ENCODE results near the gene TBXA2R.
"Not testable (repeated sequence)": the region's sequence is repeated elsewhere in the genome, so short reads cannot be mapped to it uniquely, and the experiment has no call there.

The TBXA2R gene

DNA sequence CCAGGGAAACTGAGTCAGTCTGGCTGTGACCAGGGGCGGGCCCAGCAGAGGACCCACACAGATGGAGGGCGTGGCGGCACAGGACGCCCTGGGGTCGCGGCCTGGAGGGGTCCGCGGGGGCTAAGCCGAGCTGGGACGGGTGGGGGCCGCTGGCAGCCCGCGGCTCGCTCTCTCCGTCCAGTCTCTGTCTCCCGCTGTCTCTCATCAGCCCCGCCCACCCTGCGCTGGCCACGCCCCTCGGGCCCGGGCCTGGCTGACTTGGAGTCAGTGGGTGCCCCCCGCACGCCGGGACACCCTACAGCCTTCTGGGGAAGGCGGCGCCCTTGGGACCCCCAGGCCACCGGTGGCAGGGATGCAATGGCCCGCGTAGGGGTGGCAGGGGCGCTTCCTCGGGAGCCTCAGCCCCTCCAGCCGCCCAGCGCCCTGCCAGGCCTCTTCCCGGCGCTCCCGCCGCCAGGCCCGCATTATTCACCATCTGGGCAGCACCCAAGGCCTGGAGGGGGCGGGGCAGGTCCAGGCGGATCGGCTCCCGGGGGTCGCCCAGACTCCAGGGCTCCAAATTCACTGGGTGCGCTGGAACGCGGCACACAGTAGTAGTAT lies at the start of gene TBXA2R:
TSS of gene TBXA2R (minus strand) at position 186 of the 600 bp plus-strand sequence. CDS start 6,241 bp downstream, outside the sequence.
- no peak for DNase-seq (ENCODE audit: low read depth, low spot score)

- DNase-seq (ENCODE audit: low read depth, low spot score): no peak
Observed at GRCh38 chr19:3656073-3656746, 49.5 kb upstream of the TBXA2R start.

DNA sequence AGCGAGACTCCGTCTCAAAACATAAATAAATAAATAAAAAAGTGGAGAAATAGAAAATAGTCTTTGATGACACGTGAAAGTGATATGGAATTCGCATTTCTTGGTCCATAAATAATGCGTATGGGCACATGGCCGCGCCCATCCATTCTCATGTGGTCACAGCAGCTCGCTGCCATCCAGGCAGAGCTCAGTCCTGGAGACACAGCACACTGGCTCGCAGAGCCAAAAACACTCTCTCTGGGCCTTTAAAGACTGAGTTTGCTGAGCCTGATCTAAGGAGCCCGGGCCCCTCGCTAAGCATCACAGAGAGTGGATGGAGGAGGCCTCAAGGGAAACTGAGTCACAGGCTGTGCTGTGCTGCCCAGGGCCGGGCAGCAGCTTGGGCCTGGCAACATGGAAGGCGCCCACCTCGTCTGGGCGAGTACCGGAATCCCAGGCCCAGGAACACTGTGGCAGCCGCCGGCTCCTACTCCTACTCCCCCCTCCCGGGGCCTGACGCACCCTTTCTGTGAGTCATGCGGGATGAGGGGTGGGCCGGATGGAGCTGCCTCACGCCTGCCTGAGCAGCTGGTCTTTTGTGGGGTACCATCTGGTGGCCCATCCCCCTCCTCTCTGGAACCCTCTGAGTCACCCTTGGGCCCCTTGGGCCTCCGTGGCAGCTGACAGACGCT lies 48.9 kb upstream of the TBXA2R start:
- DNase-seq (ENCODE audit: low read depth, low spot score): no peak

DNA sequence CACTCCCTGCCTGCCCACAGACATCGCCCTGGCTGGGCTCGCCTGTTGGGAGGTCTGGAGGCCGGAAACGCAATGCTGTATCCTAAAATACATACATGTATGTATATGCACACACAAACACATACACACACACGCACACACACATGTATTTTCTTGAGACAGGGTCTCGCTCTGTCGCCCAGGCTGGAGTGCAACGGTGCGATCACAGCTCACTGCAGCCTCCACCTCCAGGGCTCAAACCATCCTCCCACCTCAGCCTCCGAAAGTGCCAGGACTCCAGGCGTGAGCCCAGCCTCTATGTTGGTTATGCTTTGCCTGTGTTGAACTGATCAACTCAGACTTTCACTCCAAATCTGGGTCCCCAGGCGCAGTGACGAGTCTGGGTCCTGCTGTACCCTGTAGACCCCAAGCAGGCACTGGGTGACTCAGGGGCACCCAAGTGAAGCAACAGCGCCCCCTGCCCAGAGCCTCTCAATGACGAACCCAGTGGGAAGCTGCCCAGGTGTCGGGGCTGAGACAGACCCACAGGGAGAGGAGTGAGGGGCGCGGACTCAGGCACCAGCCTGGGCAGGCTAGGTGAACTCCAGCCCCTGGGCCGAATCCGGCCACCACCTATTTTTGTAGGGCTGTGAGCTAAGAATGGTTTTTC lies 47.3 kb upstream of the TBXA2R start:
- DNase-seq (ENCODE audit: low read depth, low spot score): no peak

GRCh38 chr19:3653081-3653795 lies 46.6 kb upstream of the TBXA2R start:
- no peak for DNase-seq (ENCODE audit: low read depth, low spot score)

DNA sequence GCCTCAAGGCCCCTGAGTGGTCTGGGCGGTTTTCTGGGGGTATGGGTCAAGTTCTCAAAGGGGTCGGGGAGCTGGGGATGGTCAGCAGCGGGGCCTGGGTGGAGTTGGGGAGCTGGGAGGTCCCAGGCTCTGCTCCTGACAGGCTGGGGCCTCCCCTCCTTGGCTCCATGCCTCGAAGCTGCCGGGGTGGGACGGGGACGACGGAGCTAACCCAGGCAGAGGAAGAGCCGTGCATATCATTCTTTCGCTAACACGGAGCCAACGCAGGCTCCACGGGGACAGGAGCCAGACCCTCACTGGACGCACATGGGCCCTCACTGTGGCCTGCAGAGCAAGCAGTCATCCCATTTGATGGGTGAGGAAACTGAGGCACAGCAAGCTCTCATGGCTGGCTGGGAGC lies 45.7 kb upstream of the TBXA2R start:
- DNase-seq (ENCODE audit: low read depth, low spot score): no peak

GRCh38 chr19:3651684-3652083 lies 45.0 kb upstream of the TBXA2R start:
- no peak for DNase-seq (ENCODE audit: low read depth, low spot score)

- DNase-seq (ENCODE audit: low read depth, low spot score): no peak
Observed at GRCh38 chr19:3649888-3650287, 43.2 kb upstream of the TBXA2R start.

DNA sequence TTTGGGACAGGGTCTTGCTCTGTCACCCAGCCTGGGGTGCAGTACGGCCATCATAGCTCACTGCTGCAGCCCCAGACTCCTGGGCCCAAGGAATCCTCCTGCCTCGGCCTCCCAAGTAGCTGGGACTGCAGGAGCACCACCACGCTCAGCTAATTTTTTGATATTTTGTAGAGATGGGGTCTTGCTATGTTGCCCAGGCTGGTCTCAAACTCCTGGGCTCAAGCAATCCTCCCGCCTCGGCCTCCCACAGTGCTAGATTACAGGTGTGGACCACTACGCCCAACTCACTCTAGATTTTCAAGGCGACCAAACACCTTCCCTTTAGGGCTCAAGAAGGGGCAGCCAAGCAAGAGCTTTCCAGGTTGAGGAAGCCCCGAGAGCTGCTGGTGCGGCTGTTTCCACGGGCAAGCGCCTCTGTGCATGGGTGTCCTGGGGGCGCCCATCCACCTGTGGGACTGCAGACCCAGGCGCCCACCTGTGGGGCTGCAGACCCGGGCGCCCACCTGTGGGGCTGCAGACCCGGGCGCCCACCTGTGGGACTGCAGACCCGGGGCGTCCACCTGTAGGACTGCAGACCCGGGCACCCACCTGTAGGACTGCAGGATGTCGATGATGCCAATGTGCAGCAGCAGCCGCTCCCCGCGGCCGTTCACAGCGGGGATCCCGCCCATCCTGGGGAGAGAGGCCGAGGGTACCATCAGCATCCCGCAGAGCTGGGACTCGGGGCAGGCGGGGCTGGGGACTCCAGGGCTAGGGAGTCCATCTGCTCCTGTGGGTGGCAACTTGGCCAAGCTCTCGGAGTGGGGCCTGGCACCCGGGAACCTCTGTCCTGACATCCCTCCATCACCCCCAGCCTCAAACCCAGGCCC lies 41.6 kb upstream of the TBXA2R start:
- DNase-seq (ENCODE audit: low read depth, low spot score): no peak

- DNase-seq (ENCODE audit: low read depth, low spot score): not testable (repeated sequence)
Observed at GRCh38 chr19:3647102-3647501, 40.4 kb upstream of the TBXA2R start.

DNA sequence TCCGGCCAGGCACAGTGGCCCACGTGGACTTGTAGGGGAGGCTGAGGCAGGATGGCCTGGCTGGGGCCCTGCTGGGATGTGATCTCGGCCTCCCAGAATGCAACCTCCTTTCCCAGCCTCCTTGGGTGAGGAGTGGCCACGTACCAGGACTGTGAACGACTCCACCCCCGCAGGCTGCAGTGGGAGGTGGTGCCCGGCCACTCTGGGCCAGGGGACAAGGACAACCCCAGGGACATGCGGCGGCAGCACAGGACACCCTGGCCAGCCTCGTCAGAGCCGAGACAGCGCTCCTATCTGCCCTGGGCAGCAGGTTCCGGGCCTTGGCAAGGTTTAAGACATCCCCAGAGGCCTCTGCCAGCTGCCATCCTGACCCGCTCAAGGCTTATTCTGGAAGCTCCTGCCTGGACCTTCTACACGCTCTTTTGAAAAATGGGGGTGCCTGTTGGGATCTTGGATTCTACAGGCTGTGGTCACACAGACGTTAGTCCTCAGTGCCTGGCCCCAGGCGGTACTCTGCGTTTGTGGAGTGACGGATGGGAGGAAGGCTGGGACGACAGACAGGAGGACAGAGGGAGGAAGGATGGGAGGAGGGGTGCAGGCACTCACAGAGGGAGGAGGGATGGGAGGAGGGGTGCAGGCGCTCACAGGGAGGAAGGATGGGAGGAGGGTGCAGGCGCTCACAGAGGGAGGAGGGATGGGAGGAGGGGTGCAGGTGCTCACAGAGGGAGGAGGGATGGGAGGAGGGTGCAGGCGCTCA lies 39.8 kb upstream of the TBXA2R start:
- DNase-seq (ENCODE audit: low read depth, low spot score): no peak

GRCh38 chr19:3645726-3646125 lies 39.1 kb upstream of the TBXA2R start:
- DNase-seq (ENCODE audit: low read depth, low spot score): no peak

- DNase-seq (ENCODE audit: low read depth, low spot score): no peak
Observed at GRCh38 chr19:3645067-3645396, 38.4 kb upstream of the TBXA2R start.

DNA sequence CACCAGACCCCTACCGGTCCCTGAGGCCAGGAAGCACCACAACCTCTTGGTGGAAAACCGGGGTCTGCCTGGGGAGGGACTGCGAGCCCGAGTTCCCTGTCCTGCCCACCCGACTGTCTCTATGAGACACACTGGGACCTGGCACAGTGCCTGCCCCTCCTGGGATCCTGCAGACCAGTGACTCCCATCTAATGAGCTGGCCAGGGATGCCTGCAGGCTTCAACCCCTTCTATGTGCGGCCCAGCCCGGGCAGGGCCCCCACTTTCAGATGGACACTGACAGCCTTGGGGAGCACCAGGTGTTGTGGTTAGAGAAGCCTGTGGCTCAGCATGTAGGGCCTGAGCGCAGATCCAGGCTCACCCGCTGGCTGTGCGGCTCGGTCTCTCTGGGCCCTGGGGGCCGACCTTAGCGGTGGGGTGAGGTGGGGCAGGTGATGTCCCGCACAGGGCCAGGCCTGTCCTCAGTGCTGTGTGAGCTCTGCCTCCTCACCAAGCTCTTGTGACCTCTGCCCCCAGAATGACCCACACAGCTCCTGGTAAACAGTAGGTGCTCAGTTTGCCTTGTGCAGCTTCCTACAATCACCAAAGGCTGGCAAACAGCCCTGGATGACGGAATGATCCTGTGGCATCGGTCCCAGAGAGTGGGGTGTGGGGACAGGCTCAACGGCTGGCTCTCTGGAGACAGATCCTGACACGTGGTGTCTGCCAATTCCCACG lies 37.8 kb upstream of the TBXA2R start:
- no peak for DNase-seq (ENCODE audit: low read depth, low spot score)

DNA sequence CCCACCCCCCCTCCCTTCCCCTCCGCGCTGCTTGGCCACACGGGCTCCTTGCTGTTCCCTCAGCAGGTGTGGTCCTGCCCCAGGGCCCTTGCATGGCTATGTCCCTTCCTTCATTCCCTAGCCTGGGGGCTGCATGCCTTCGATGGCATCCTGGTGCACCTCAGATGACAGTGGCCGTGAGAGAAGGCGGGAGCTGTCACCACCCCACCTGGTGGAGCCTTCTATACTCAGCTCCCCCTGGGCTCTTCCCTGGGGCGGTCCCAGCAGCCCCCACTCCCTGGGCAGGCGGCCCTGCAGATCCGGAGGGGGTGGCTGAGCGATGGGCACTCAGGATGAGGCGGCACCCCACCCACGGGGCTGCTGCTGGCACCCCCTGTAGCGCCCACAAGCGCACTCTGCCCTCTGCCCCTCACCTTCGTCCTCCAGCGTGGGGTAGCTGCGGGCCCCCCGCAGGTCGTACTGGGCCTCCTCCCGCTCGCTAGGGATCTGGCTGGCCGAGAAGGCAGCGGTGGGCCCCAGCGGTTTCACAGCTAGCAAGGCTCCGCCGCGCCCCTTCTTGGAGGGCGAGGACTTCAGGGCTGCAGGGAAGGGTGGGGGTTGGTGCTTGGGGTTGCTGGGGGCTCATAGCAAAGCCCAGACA lies 37.1 kb upstream of the TBXA2R start:
- no peak for DNase-seq (ENCODE audit: low read depth, low spot score)

GRCh38 chr19:3642987-3643673 lies 36.5 kb upstream of the TBXA2R start:
- DNase-seq (ENCODE audit: low read depth, low spot score): no peak

- no peak for DNase-seq (ENCODE audit: low read depth, low spot score)
Observed at GRCh38 chr19:3642296-3642695, 35.6 kb upstream of the TBXA2R start.

DNA sequence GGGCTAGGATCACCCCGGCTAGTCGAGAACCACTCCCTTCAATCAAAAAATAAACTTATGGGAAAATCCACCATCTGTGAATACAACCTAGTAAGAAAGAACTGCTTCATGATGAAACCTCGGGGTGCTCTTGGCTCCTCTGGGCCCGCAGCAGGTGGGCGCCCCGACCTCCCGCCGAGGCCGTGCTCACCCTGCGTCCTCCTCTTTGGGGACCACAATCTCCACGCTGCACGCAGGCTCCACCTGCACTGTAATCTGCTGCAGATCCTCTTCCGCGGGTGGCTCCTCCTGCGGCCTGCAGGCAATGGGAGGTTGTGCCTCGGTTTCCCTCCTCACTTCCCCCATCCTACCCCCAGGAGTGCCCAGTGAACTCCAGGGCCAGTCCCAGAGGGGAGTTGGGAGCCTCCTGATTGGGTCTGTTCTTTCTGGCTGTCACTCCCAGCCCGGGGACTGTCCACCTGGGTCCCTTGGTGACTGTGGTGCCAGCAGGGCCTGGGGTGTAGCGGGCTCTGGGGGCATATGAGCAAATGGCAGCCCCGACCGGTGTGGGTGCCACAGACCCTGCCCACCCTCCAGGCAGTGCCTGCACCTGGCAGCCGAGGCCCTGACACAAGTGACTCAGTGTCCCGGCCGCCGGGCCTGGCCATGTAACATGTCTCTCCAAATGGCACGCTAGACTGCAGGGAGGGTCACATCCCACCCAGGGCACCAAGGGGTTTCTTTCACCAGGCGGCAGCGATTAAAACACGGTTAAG lies 35.0 kb upstream of the TBXA2R start:
- DNase-seq (ENCODE audit: low read depth, low spot score): no peak

Data from iPS DF 19.7 (cell line).